PC-3 (cell line): ENCODE data around the gene SULT2B1.
"Not testable (repeated sequence)": the region's sequence is repeated elsewhere in the genome, so short reads cannot be mapped to it uniquely, and the experiment has no call there.

Experiments used
- CTCF ChIP-seq: fragments of 300-600 bp; sonication (generic); conservative IDR thresholded peaks from 2 replicates; pipeline ENCODE4 v1.5.1; 2017; ENCODE audit warnings: antibody characterized with exemption, low read depth, mild to moderate bottlenecking, low read length
- EZH2 ChIP-seq: fragments of 300-600 bp; sonication (generic); IDR thresholded peaks from one replicate; pipeline ENCODE4 v1.6.1; 2017; ENCODE audit warnings: antibody characterized with exemption, mild to moderate bottlenecking, low read length; ENCODE audit not compliant: unreplicated experiment

- TF ChIP-seq EZH2, CTCF: not testable (repeated sequence)
Observed at GRCh38 chr19:48519426-48519825, 32.5 kb upstream of the SULT2B1 start.
